DMS 273 treated with DMSO at 0.1 percent for 48 hours (cell line): Measurements from ENCODE around the gene CD69.
A peak's percentile ranks its signal among the peaks of the same experiment; 100 is the strongest.
"Not testable (repeated sequence)": the region's sequence is repeated elsewhere in the genome, so short reads cannot be mapped to it uniquely, and the experiment has no call there.

Experiments
- DNase-seq: peaks from one replicate; lab custom pipeline; 2025; lab: John Stamatoyannopoulos, UW

Gene CD69

DNA sequence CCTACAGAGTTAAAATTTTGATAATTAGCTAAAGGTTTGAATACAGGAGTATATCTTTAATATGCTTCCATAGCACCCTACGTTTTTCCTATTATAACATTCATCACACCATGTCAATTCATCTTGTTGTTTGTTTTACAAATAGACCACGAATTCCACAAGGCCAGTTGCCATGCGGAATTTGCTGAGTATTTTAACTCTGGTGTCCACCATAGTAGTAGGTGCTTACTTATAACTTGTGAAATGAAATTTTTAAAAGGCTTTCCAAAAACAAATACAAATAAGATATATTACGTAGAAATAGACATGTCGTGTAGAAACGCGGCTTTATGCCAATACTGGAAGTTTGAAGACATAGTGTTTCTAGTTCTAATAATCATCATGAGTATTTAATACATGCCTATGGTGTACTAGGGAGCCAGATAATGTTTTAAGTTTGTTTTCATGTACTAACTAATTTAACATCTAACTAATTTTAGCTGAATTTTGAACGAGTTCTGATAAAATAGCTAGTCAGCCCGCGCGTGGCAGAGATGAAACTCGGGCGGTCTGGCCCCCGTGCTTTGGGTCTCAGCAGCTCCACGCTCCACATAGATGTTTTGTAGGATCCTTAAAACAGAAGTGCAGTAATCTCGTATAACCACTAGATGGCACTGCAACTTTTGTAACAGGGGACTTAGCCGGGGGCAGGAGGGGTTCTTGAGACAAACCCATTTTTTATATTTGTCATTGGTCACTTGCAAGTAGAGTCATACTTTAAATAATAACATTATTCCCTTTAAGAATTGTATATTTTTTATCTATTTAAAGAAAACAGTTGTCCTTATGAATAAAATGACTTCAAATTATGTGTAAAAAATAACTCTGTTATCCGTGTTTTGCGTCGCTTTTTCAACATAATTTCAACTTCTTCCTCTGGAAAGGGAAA, 10.2 kb downstream of the CD69 start:
- peak; percentile 13 for DNase-seq

DNA sequence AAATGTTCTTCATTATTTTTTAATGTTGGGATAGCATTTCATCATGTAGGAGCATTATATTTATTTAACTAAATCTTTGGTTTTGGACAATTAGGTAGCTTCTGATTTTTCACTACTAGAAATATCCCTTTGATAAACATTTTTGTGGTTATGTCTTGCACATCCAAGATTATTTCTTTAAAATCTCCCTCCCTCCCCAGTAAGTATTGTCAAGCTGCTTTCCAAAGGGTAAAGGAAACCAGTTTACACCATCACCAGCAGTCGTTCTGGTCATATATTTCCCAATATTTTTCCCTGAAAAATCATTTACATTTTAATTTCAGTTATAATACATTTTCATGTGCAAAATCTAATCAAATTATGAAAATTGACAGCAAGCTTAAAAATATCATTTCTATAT, 11.1 kb downstream of the CD69 start:
- DNase-seq, result no peak

DNA sequence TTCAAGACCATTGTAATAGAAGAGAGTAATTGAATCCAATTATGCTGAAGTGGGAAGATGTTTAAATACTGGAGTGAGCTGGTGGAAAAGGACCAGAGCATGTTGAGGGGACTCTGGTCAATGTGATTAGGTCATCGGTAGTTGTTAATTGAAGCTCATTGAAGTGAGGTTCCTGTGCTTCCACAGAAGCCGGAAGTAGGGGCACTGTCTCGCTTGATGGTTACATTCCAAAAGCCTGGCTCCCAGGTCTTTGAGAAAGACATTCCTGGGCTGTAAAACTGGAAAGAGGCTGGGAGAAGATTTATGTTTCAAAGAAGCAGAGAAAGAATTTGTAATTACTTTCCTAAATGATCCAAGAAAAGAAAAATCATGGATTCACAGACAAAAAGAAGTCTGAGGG, 15.5 kb downstream of the CD69 start:
- no peak for DNase-seq

- no peak for DNase-seq
Measured at GRCh38 chr12:9742661-9743060, 18.0 kb downstream of the CD69 start.

GRCh38 chr12:9741726-9742125, 19.0 kb downstream of the CD69 start:
- DNase-seq, result no peak

DNA sequence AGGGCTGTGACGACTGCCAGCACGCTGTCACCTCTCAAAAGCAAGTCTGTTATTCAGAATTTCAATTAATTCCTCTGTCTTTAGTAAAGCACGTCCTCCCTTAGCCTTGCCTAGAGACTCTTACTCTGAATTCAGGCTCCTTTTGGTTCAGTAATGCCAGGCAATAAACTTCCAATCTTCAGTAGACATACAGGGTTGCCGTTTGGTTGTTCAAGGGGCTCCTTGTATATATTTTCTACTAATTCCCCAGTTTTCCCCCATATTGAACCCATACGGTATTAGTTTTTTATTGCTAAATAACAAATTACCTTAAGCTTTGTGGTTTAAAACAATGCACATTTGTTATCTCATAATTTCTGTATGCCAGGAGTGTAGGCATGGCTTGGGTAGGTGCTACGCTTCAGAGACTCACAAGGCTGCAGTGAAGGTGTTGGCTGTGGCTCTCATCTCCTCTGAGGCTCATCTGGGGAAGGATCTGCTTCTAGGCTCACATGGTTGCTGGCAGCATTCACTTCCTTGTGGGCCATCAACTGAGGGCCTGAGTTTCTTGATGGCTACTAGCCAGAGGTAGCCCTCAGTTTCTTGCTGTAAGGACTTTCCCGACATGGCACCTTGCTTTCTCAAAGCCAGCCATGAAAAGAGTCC, 20.5 kb downstream of the CD69 start:
- DNase-seq, result no peak

DNA sequence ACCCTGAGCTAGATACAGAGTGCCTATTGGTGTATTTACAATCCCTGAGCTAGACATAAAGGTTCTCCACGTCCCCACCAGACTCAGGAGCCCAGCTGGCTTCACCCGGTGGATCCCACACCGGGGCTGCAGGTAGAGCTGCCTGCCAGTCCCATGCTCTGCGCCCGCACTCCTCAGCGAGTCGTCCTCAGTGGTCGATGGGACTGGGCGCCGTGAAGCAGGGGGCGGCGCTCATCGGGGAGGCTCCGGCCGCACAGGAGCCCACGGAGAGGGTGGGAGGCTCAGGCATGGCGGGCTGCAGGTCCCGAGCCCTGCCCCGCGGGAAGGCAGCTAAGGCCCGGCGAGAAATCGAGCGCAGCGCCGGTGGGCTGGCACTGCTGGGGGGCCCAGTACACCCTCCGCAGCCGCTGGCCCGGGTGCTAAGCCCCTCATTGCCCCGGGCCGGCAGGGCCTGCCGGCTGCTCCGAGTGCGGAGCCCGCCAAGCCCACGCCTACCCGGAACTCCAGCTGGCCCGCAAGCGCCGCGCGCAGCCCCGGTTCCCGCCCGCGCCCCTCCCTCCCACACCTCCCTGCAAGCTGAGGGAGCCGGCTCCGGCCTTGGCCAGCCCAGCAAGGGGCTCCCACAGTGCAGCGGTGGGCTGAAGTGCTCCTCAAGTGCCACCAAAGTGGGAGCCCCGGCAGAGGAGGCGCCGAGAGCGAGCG, 21.1 kb downstream of the CD69 start:
- DNase-seq, result not testable (repeated sequence)

- not testable (repeated sequence) for DNase-seq
Measured at GRCh38 chr12:9738905-9739304, 21.8 kb downstream of the CD69 start.

DNA sequence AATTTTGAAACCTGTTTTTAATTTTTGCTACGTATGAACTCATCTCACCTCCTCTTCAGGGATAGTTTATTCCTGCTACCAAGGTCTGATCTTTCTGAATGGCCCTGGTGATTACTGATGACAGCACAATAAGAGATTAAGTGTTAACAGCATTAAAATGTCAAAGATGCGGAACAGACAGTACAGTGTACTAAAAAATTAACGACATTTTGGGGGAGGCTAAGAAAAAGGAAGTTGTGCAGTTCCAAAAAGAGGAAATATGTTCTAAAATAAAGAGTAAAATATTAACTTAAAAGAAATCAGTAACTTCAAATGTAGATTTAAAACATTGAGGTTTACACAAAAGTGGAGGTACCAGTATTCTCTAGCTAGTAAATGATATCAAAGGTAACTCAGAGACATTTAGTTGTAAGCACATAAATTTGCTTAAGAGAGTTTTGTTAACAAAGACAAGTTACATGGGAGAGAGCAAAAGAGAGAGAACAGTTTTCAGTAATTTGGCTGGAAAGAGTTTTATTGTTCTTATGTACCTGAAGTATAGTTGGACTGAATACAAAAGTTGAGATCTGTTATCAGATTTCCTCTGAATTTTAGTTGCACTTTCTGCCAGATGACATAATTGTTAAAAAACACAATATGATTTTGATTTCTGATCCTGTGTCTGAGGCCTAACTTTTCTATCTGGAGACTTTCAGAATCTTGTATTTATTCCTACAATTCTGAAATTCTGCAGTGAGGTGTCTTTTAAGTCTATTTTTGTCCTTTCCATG, 23.6 kb downstream of the CD69 start:
- no peak for DNase-seq

GRCh38 chr12:9735601-9736000, 25.1 kb downstream of the CD69 start:
- no peak for DNase-seq

DNA sequence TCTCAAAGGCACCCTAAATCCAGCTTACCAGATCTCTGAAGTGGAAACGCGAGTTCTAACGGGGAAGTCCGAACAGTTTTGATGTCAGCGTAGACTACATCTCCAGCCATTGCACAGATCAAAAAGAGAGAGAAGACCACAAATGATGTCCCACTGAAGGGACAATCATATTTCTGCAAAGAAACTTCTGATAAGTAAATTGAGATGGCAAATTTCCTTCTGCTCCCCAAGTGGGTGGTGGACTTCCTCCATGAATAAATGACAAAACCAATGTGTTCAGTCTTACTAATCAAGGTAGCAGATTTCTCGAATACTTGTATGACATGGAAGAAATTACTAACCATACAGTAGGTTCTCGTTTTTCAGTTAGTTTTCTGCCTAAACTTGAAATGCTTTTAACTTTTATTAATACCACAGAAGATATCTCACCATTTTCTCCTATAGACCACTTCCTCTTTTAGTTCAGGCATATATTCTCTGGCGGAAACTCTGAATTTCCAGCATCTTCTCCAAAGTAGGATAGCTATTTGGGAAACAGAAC, 27.7 kb downstream of the CD69 start, which contains the start of gene CLECL1:
Gene CLECL1, minus strand, starts transcription at position 177 of the 541 bp plus-strand sequence.
- DNase-seq, result no peak

- no peak for DNase-seq
Measured at GRCh38 chr12:9731797-9732196, 28.9 kb downstream of the CD69 start.

DNA sequence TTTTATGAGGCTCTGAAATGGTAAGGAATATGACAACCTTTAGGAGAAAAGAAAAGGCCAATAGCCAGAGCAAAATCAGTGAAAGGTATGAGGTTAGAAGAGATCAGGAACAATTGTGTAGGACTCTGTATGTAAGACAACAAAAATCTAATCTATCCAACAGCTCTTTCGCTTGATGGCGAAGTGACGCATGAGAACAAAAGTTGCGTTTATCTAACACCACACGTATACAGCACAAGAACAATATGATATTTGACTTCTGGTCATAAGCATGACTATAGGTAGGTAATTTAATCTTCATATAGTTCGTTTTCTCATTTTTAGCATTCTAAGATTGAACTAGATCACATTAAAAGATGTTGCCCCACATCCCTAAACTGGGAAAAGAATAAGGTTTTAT, 29.3 kb downstream of the CD69 start:
- DNase-seq, result no peak

DNA sequence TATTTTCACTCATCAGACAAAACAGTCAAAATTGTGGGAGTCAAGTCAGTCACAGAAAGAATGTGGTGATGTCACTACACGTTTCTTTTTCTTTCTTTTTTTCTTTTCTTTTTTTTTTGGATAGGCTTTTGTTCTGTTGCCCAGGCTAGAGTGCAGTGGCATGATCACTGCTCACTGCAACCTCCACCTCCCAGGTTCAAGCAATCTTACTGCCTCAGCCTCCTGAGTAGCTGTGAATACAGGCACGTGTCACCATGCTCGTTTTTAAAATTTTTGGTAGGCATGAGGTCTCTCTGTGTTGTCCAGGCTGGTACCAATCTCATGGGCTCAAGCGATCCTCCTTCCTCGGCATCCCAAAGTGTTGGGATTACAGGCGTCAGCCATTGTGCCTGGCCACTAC, 30.1 kb downstream of the CD69 start:
- DNase-seq, result no peak

- no peak for DNase-seq
Measured at GRCh38 chr12:9730011-9730410, 30.7 kb downstream of the CD69 start.

GRCh38 chr12:9729082-9729481, 31.6 kb downstream of the CD69 start:
- DNase-seq, result no peak

GRCh38 chr12:9727813-9728212, 32.9 kb downstream of the CD69 start:
- DNase-seq, result no peak

DNA sequence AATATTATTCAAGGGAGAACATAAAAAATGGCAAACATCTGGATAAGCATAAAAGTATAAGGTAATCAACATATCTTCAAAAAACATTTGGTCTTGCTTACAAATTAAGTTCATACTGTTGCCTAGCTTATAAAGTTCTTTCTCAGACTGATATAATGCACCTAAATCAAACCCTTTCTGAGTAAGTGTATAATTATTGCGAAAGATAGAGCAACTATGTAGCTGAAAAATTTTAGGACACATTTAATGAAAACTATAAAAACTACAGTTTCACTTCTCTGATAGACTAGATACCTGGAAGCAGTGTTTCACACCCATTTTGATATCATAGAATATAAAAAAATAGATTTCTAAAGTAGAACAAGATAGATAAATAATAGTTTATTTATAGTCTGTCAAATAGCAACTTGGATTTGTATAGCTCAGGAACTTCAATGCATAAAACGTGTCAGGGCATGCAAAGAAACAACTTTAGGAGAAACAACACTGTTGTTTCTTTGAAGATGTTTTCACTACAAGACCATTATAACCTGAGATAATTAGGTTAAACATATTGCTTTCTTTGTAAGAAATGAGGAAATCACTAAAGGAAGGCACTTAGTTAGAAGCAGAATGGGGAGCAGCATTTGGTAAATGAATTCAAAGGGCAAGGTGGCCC, 35.4 kb downstream of the CD69 start:
- no peak for DNase-seq

- no peak for DNase-seq
Measured at GRCh38 chr12:9724023-9724422, 36.7 kb downstream of the CD69 start.

DNA sequence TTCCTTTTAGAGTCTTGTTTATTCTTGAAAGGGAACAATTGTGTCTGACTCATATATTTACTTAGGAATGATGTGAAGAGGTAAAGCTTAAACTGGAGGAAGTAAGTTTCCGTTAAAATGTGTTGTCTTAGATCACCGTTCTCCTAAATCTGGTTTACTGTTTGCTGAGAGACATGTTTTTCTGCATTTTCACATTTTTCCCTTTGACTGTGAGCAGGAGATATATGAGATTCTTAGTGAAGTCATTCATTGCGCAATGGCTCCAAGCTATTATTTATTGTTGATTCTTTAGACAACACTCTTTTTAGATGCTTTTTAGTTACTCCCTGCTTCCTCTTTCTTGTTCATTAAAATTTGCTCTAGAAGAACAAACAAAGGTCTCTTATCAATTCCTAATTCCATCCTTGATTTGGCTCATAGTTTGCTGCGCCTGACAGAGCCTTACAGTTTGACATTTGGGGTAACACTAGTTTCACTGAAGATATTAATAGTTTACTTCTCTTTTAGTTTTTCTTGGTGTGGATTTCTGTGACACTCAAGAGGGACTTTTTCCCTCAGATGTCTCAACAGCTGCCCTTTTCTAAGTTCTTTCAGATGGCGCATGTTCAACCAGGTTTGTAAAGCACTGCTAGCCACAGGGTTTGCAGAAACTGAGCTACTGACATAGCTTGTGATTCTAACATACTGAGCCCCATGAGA, 39.2 kb downstream of the CD69 start:
- no peak for DNase-seq

- no peak for DNase-seq
Measured at GRCh38 chr12:9719790-9720189, 40.9 kb downstream of the CD69 start.
